K562 (cell line): ENCODE results near the gene NEMP2. TPM values are rescaled to one million over a fixed set of nuclear protein-coding genes. Genes with fewer than 3 reads are reported as not detected.

Experiments
- ATAC-seq: fragments of 200-7000 bp; cut with Tn5 transposase; 3 replicates; pipeline ENCODE4 v1.9.1; 2020; ENCODE audit warnings: moderate library complexity
- BruUV-seq: library from RNA; stranded (reverse); fragments of 400-500 nt; replicated peaks from 2 replicates; lab custom pipeline; 2021; lab: Mats Ljungman, UMichigan
- CTCF ChIA-PET: fragments of 300-600 bp; formaldehyde crosslinking; extraction: SDS; loops from one replicate; lab custom pipeline; 2021; ENCODE audit warnings: low intra/inter-chr PET ratio; lab: Yijun Ruan, JAX
- POLR2A ChIA-PET: fragments of 300-600, 350-650 bp; sonication (Branson Sonifier 250); formaldehyde crosslinking; extraction: SDS; loops from one replicate; lab custom pipeline; 2021; ENCODE audit warnings: antibody characterized with exemption, inconsistent platforms; lab: Yijun Ruan, JAX
- DNase-seq, 4 experiments: peaks; one replicate each; pipeline versions ENCODE4 v3.0.0 to v3.0.0-alpha.2; 2011 to 2018; ENCODE audit warnings: low spot score in 3 of 4, mixed read lengths in 3 of 4; ENCODE audit errors: extremely low read depth in 1 of 4
- FAIRE-seq: peaks from 2 replicates; lab custom pipeline; 2011; peaks lifted over from hg19 to GRCh38; lab: Jason Lieb, UNC
- H2AFZ ChIP-seq: 2 replicates; pipeline ENCODE4 v1.6.0; 2011; ENCODE audit warnings: low read depth, low read length, control low read depth, inconsistent platforms
- H3K27ac ChIP-seq: fragments of 200-600 bp; 3 replicates; pipeline ENCODE4 v1.8.0; 2011; ENCODE audit warnings: low read depth, mild to moderate bottlenecking, control low read depth, inconsistent platforms, low read length, moderate library complexity, mixed read lengths; ENCODE audit errors: extremely low read depth
- H3K27me3 ChIP-seq, 2 experiments: fragments of 300-600 bp in 1 of 2; 2 replicates in 1 of 2; 3 replicates in 1 of 2; pipeline versions ENCODE4 v1.6.0 to v1.8.0; 2011; ENCODE audit warnings: inconsistent platforms in 2 of 2, low read length in 2 of 2, mild to moderate bottlenecking in 1 of 2, mixed read lengths in 1 of 2, moderate library complexity in 1 of 2; ENCODE audit not compliant: control insufficient read depth in 2 of 2, insufficient read depth in 2 of 2
- H3K36me3 ChIP-seq: fragments of 300-600 bp; 3 replicates; pipeline ENCODE4 v1.8.0; 2011; ENCODE audit warnings: mild to moderate bottlenecking, low read length, inconsistent platforms; ENCODE audit not compliant: control insufficient read depth, insufficient read depth
- H3K4me1 ChIP-seq, 2 experiments: fragments of 200-600 bp in 1 of 2; replicated peaks in 1 of 2; 2 replicates in 1 of 2; 3 replicates in 1 of 2; pipeline versions ENCODE4 v1.5.1 to v1.8.0; 2011; ENCODE audit warnings: inconsistent platforms in 2 of 2, low read length in 2 of 2, mild to moderate bottlenecking in 1 of 2, mixed read lengths in 1 of 2, moderate library complexity in 1 of 2; ENCODE audit not compliant: control insufficient read depth in 2 of 2, insufficient read depth in 2 of 2
- H3K4me2 ChIP-seq: 2 replicates; pipeline ENCODE4 v1.6.1; 2011; ENCODE audit warnings: low read length, control low read depth, inconsistent platforms, mixed read lengths; ENCODE audit not compliant: insufficient read depth
- H3K4me3 ChIP-seq: fragments of 200-600 bp; sonication (generic), shearing (Covaris generic); 2 replicates; pipeline ENCODE4 v1.5.1; 2016; ENCODE audit warnings: control low read depth, inconsistent platforms
- H3K79me2 ChIP-seq: fragments of 200-600 bp; 3 replicates; pipeline ENCODE4 v1.8.0; 2011; ENCODE audit warnings: low read length, inconsistent platforms; ENCODE audit not compliant: control insufficient read depth, insufficient read depth
- H3K9ac ChIP-seq, 2 experiments: 2 replicates each; pipeline versions ENCODE4 v1.6.0 to v1.6.1; 2011; ENCODE audit warnings: low read depth in 2 of 2, low read length in 2 of 2, control low read depth in 1 of 2, inconsistent platforms in 1 of 2, mild to moderate bottlenecking in 1 of 2, mixed read lengths in 1 of 2; ENCODE audit not compliant: insufficient read depth in 1 of 2
- H3K9me1 ChIP-seq: one replicate; pipeline ENCODE4 v1.6.0; 2011; ENCODE audit warnings: inconsistent platforms, mild to moderate bottlenecking, low read length, moderate library complexity; ENCODE audit not compliant: control insufficient read depth, insufficient read depth
- H3K9me3 ChIP-seq: replicated peaks from 2 replicates; pipeline ENCODE4 v1.5.1; 2011; ENCODE audit warnings: low read depth, low read length, inconsistent platforms; ENCODE audit not compliant: control insufficient read depth, insufficient read depth
- H4K20me1 ChIP-seq: replicated peaks from 2 replicates; pipeline ENCODE4 v1.6.1; 2011; ENCODE audit warnings: low read length, inconsistent platforms, mixed read lengths; ENCODE audit not compliant: control insufficient read depth, insufficient read depth
- CREB3 ChIP-seq: fragments of 450-650 bp; conservative IDR thresholded peaks from 2 replicates; pipeline ENCODE4 v1.6.1; 2016; ENCODE audit warnings: missing genetic modification characterization, low read depth, mild to moderate bottlenecking, missing compliant biosample characterization, moderate library complexity
- MIER1 ChIP-seq: fragments of 450-650 bp; IDR thresholded peaks from 2 replicates; pipeline ENCODE4 v1.6.1; 2016; ENCODE audit warnings: antibody characterized with exemption, mild to moderate bottlenecking, low read depth
- NCOA1 ChIP-seq: fragments of 450-650 bp; IDR thresholded peaks from 2 replicates; pipeline ENCODE4 v1.6.1; 2016; ENCODE audit warnings: low read depth
- PHTF2 ChIP-seq: fragments of 250-450 bp; sonication (Bioruptor Pico); IDR thresholded peaks from 2 replicates; pipeline ENCODE4 v1.5.0; 2021; ENCODE audit warnings: mild to moderate bottlenecking
- RNF2 ChIP-seq: sonication (generic); IDR thresholded peaks from 2 replicates; pipeline ENCODE4 v1.6.1; 2016
- ZNF12 ChIP-seq: sonication (generic); formaldehyde crosslinking; IDR thresholded peaks from 2 replicates; pipeline ENCODE4 v1.4.0; 2020; ENCODE audit warnings: mild to moderate bottlenecking, missing genetic modification reagents
- ZNF398 ChIP-seq: fragments of 250-450 bp; sonication (Bioruptor Pico); IDR thresholded peaks from 2 replicates; pipeline ENCODE4 v1.8.0; 2021; ENCODE audit warnings: moderate library complexity, mild to moderate bottlenecking, inconsistent platforms
- WGBS: fragments of 100-300 bp; shearing (Covaris generic); methylation state at CpG from one replicate; pipeline ENCODE4 v1.1.6; 2016; ENCODE audit warnings: low coverage, mixed read lengths; ENCODE audit not compliant: insufficient coverage; ENCODE audit errors: missing lambda C conversion rate; 5-methylcytosine and 5-hydroxymethylcytosine counted together
- in situ Hi-C: fragments of 300-500 bp; cut with MboI; formaldehyde crosslinking; loops from 4 replicates; pipeline ENCODE4 v1.15.0; 2018; ENCODE audit warnings: inconsistent platforms, mixed read lengths
- intact Hi-C: fragments of 100-400 bp; cut with micrococcal nuclease; formaldehyde crosslinking; loops from 2 replicates; pipeline ENCODE4 v1.14.2; 2022
- polyA plus RNA-seq, 8 experiments: library from polyadenylated mRNA; depleted of rRNA in 4 of 8; stranded (reverse) in 5 of 8; unstranded in 3 of 8; fragments of >200 nt; fragmentation: Nextera tagmentation in 2 of 8; fragmentation: Illumina TruSeq in 1 of 8; extraction: Ambion mirVana in 2 of 8; extraction: Trizol in 1 of 8; gene quantifications; 2 replicates each; pipeline versions ENCODE4 v1.2.1 to v1.2.3, GENCODE V29; 2011 to 2014; ENCODE audit warnings: inconsistent platforms in 1 of 8, missing spikeins in 1 of 8
- total RNA-seq, 7 experiments: library from RNA; depleted of rRNA in 6 of 7; stranded (reverse); fragments of >200 nt in 6 of 7; fragmentation: Illumina TruSeq in 2 of 7; extraction: Trizol in 2 of 7; gene quantifications; 2 replicates each; pipeline versions ENCODE4 v1.2.1 to v1.2.3, GENCODE V29; 2011 to 2021; ENCODE audit warnings: low replicate concordance in 1 of 7
- TF ChIP-seq, protein P1 (sequence below): fragments of 450-650 bp; IDR thresholded peaks from 2 replicates; pipeline ENCODE4 v1.6.1; 2016; ENCODE audit warnings: missing biosample characterization, missing genetic modification characterization
- TF ChIP-seq, protein P2 (sequence below): sonication (generic); formaldehyde crosslinking; IDR thresholded peaks from 2 replicates; pipeline ENCODE4 v1.8.0; 2022; ENCODE audit warnings: mild to moderate bottlenecking, missing genetic modification reagents

Gene NEMP2
- total and polyA plus RNA-seq, 9 of the 15 experiments (the other 6 are each of a cell fraction or from before 2014, with no cell fraction given): 0.32 to 3.0 (median 1.7) TPM

- CTCF ChIA-PET: no interaction called here
- no peaks in the 10 kb centered on the region for H3K9me1 ChIP-seq
- H2AFZ ChIP-seq: no peak overlapping the region
- TF ChIP-seq RNF2: no peak
- TF ChIP-seq MIER1: no peak
- TF ChIP-seq, all 486 proteins: peak for 0
- intact Hi-C loops: no loop called here
- no peaks in the 10 kb centered on the region for H4K20me1 ChIP-seq
- peaks cover 0 to 2% of the 10 kb centered on the region in 2 experiments; a peak in 3 of 5 replicates for H3K4me1 ChIP-seq
- no peak overlapping the region for H3K4me2 ChIP-seq
- ATAC-seq (no peak), DNase-seq (no peak), FAIRE-seq (peak; percentile 57)
- no peak overlapping the region for H3K27ac ChIP-seq
- H3K4me3 ChIP-seq: no peak overlapping the region
- H3K36me3 ChIP-seq: no peaks in the 10 kb centered on the region
- no TSS peak for BruUV-seq
- H3K9me3 ChIP-seq: 0 out of 2 replicates have a peak, but pooled peaks cover 2% of the 10 kb centered on the region
- no peak overlapping the region for H3K9ac ChIP-seq
- no peaks in the 10 kb centered on the region for H3K27me3 ChIP-seq
- 34% methylated on average over 4 of the region's 4 CpGs for WGBS
- H3K79me2 ChIP-seq: no peaks in the 10 kb centered on the region
- in situ Hi-C loops: no loop called here
- POLR2A ChIA-PET: no interaction called here
These were observed 17.4 kb upstream of the NEMP2 start for GRCh38 chr2:190551928-190552327.

DNA sequence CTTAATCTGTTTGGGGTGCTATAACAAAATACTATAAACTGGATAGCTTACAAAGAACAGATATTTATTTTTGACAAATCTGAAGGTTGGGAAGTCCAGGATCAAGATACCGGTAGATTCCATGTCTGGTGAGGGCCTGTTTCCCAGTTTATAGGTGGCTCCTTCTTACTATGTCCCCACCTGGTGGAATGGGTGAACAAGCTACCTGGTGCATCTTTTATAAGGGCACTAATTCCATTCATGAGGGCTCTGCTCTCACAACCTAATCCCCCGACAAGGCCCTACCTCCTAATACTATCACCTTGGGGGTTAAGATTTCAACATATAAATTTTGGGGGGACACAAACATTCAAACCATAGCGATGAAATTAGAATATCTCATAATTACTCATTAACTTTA is 15.6 kb upstream of the NEMP2 start:
- Histone ChIP-seq H3K9ac (no peak overlapping the region), H3K27ac (no peak overlapping the region), H3K79me2 (no peaks in the 10 kb centered on the region), H3K9me1 (no peaks in the 10 kb centered on the region), H3K27me3 (no peaks in the 10 kb centered on the region), H3K4me3 (no peak overlapping the region), H3K4me2 (no peak overlapping the region), H2AFZ (no peak overlapping the region), H4K20me1 (no peaks in the 10 kb centered on the region), H3K4me1 (peaks cover 0 to 2% of the 10 kb centered on the region in 2 experiments; a peak in 3 of 5 replicates), H3K9me3 (0 out of 2 replicates have a peak, but pooled peaks cover 2% of the 10 kb centered on the region), H3K36me3 (no peaks in the 10 kb centered on the region)
- intact Hi-C loops (no loop called here), in situ Hi-C loops (no loop called here)
- WGBS: 78% methylated on average over 3 of the region's 3 CpGs
- DNase-seq: no peak
- no peak for FAIRE-seq
- POLR2A ChIA-PET: no interaction called here
- no TSS peak for BruUV-seq
- TF ChIP-seq ZNF12 (CRISPR knock-in tag) (no peak), PHTF2 (CRISPR knock-in tag) (no peak), ZNF398 (CRISPR knock-in tag) (no peak), NCOA1 (no peak), CREB3 (no peak)
- TF ChIP-seq, protein P1, sequence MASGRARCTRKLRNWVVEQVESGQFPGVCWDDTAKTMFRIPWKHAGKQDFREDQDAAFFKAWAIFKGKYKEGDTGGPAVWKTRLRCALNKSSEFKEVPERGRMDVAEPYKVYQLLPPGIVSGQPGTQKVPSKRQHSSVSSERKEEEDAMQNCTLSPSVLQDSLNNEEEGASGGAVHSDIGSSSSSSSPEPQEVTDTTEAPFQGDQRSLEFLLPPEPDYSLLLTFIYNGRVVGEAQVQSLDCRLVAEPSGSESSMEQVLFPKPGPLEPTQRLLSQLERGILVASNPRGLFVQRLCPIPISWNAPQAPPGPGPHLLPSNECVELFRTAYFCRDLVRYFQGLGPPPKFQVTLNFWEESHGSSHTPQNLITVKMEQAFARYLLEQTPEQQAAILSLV (tag): no peak
- TF ChIP-seq, protein P2, sequence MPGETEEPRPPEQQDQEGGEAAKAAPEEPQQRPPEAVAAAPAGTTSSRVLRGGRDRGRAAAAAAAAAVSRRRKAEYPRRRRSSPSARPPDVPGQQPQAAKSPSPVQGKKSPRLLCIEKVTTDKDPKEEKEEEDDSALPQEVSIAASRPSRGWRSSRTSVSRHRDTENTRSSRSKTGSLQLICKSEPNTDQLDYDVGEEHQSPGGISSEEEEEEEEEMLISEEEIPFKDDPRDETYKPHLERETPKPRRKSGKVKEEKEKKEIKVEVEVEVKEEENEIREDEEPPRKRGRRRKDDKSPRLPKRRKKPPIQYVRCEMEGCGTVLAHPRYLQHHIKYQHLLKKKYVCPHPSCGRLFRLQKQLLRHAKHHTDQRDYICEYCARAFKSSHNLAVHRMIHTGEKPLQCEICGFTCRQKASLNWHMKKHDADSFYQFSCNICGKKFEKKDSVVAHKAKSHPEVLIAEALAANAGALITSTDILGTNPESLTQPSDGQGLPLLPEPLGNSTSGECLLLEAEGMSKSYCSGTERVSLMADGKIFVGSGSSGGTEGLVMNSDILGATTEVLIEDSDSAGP (CRISPR knock-in tag): no peak
- ATAC-seq: no peak
- CTCF ChIA-PET: no interaction called here
